T-helper 2 cell treated with Interferon-gamma antibody and Interleukin-4, amounts not matched to agents 5 μg/mL and 100 μg/mL, for 36 hours (primary cell): ENCODE results near the gene OSBPL6.
"Not testable (repeated sequence)": the region's sequence is repeated elsewhere in the genome, so short reads cannot be mapped to it uniquely, and the experiment has no call there.

ENCODE experiments used
- DNase-seq: peaks from one replicate; pipeline ENCODE4 v3.0.0; 2021; ENCODE audit warnings: low spot score
- H3K27ac Mint-ChIP-seq: one replicate; pipeline ENCODE4 v1.8.0; 2021; ENCODE audit warnings: mild to moderate bottlenecking, mixed read lengths
- H3K27me3 Mint-ChIP-seq: one replicate; pipeline ENCODE4 v1.8.0; 2021; ENCODE audit warnings: low read depth, mixed read lengths
- H3K36me3 Mint-ChIP-seq: one replicate; pipeline ENCODE4 v1.8.0; 2021; ENCODE audit warnings: low read depth, mixed read lengths
- H3K4me1 Mint-ChIP-seq: one replicate; pipeline ENCODE4 v1.8.0; 2021; ENCODE audit warnings: low read depth, mixed read lengths
- H3K4me3 Mint-ChIP-seq: one replicate; pipeline ENCODE4 v1.8.0; 2022; ENCODE audit warnings: mild to moderate bottlenecking, moderate library complexity, mixed read lengths
- H3K9me3 Mint-ChIP-seq: one replicate; pipeline ENCODE4 v1.8.0; 2021; ENCODE audit warnings: mixed read lengths

Gene OSBPL6

GRCh38 chr2:178418426-178418825, 224.1 kb downstream of the OSBPL6 start:
- no peak for DNase-seq
- Mint-ChIP-seq H3K9me3 (no peaks in the 10 kb centered on the region), H3K27me3 (no peaks in the 10 kb centered on the region), H3K4me1 (peaks cover 48% of the 10 kb centered on the region), H3K4me3 (no peak overlapping the region), H3K27ac (no peak overlapping the region), H3K36me3 (peaks cover 14% of the 10 kb centered on the region)

GRCh38 chr2:178419123-178419522, 224.8 kb downstream of the OSBPL6 start:
- no peak overlapping the region for H3K27ac Mint-ChIP-seq
- peaks cover 18% of the 10 kb centered on the region for H3K36me3 Mint-ChIP-seq
- H3K9me3 Mint-ChIP-seq, result no peaks in the 10 kb centered on the region
- H3K27me3 Mint-ChIP-seq, result no peaks in the 10 kb centered on the region
- no peak for DNase-seq
- no peak overlapping the region for H3K4me3 Mint-ChIP-seq
- peaks cover 46% of the 10 kb centered on the region for H3K4me1 Mint-ChIP-seq

- Mint-ChIP-seq H3K4me3 (no peak overlapping the region), H3K36me3 (peaks cover 27% of the 10 kb centered on the region), H3K27ac (no peak overlapping the region), H3K9me3 (peaks cover 13% of the 10 kb centered on the region), H3K4me1 (peaks cover 41% of the 10 kb centered on the region), H3K27me3 (no peaks in the 10 kb centered on the region)
- DNase-seq, result no peak
Measured at GRCh38 chr2:178420463-178420999, 226.2 kb downstream of the OSBPL6 start.

GRCh38 chr2:178422097-178422496, 227.8 kb downstream of the OSBPL6 start:
- no peak for DNase-seq
- Mint-ChIP-seq H3K27ac (no peak overlapping the region), H3K27me3 (no peaks in the 10 kb centered on the region), H3K36me3 (peaks cover 36% of the 10 kb centered on the region), H3K9me3 (peaks cover 21% of the 10 kb centered on the region), H3K4me1 (peaks cover 34% of the 10 kb centered on the region), H3K4me3 (no peak overlapping the region)

- peaks cover 44% of the 10 kb centered on the region for H3K36me3 Mint-ChIP-seq
- H3K4me1 Mint-ChIP-seq, result peaks cover 25% of the 10 kb centered on the region
- peaks cover 21% of the 10 kb centered on the region for H3K9me3 Mint-ChIP-seq
- H3K4me3 Mint-ChIP-seq, H3K27me3 Mint-ChIP-seq, H3K27ac Mint-ChIP-seq, DNase-seq: not testable (repeated sequence)
Measured at GRCh38 chr2:178423746-178424145, 229.4 kb downstream of the OSBPL6 start.

- Mint-ChIP-seq H3K27ac (no peak overlapping the region), H3K36me3 (peaks cover 51% of the 10 kb centered on the region), H3K9me3 (peaks cover 21% of the 10 kb centered on the region), H3K4me1 (peaks cover 14% of the 10 kb centered on the region), H3K4me3 (no peak overlapping the region), H3K27me3 (no peaks in the 10 kb centered on the region)
- no peak for DNase-seq
Measured at GRCh38 chr2:178425255-178425827, 231.0 kb downstream of the OSBPL6 start.

- H3K27ac Mint-ChIP-seq, result no peak overlapping the region
- DNase-seq, result no peak
- H3K4me3 Mint-ChIP-seq, result no peak overlapping the region
- no peaks in the 10 kb centered on the region for H3K27me3 Mint-ChIP-seq
- peaks cover 21% of the 10 kb centered on the region for H3K9me3 Mint-ChIP-seq
- H3K4me1 Mint-ChIP-seq, result peaks cover 10% of the 10 kb centered on the region
- peaks cover 59% of the 10 kb centered on the region for H3K36me3 Mint-ChIP-seq
Measured at GRCh38 chr2:178426388-178426787, 232.1 kb downstream of the OSBPL6 start.

GRCh38 chr2:178427458-178427857, 233.1 kb downstream of the OSBPL6 start:
- Mint-ChIP-seq H3K27me3 (no peaks in the 10 kb centered on the region), H3K27ac (no peak overlapping the region), H3K4me1 (peaks cover 10% of the 10 kb centered on the region), H3K36me3 (peaks cover 66% of the 10 kb centered on the region), H3K4me3 (no peak overlapping the region), H3K9me3 (peaks cover 21% of the 10 kb centered on the region)
- DNase-seq, result no peak

GRCh38 chr2:178428396-178428806, 234.1 kb downstream of the OSBPL6 start:
- DNase-seq, result no peak
- H3K27me3 Mint-ChIP-seq, result no peaks in the 10 kb centered on the region
- peaks cover 10% of the 10 kb centered on the region for H3K4me1 Mint-ChIP-seq
- H3K36me3 Mint-ChIP-seq, result peaks cover 66% of the 10 kb centered on the region
- H3K4me3 Mint-ChIP-seq, result no peak overlapping the region
- no peak overlapping the region for H3K27ac Mint-ChIP-seq
- peaks cover 21% of the 10 kb centered on the region for H3K9me3 Mint-ChIP-seq

GRCh38 chr2:178429336-178429735, 235.0 kb downstream of the OSBPL6 start:
- no peak overlapping the region for H3K4me3 Mint-ChIP-seq
- peaks cover 66% of the 10 kb centered on the region for H3K36me3 Mint-ChIP-seq
- peaks cover 7% of the 10 kb centered on the region for H3K4me1 Mint-ChIP-seq
- no peak overlapping the region for H3K27ac Mint-ChIP-seq
- no peak for DNase-seq
- peaks cover 20% of the 10 kb centered on the region for H3K9me3 Mint-ChIP-seq
- no peaks in the 10 kb centered on the region for H3K27me3 Mint-ChIP-seq

- Mint-ChIP-seq H3K9me3 (no peaks in the 10 kb centered on the region), H3K27ac (no peak overlapping the region), H3K4me3 (no peak overlapping the region), H3K36me3 (peaks cover 53% of the 10 kb centered on the region), H3K27me3 (no peaks in the 10 kb centered on the region), H3K4me1 (peaks cover 3% of the 10 kb centered on the region)
- no peak for DNase-seq
Measured at GRCh38 chr2:178436662-178437061, 242.3 kb downstream of the OSBPL6 start.

- H3K36me3 Mint-ChIP-seq, result peaks cover 46% of the 10 kb centered on the region
- peaks cover 5% of the 10 kb centered on the region for H3K4me1 Mint-ChIP-seq
- H3K4me3 Mint-ChIP-seq, result no peak overlapping the region
- H3K27ac Mint-ChIP-seq, result no peak overlapping the region
- no peaks in the 10 kb centered on the region for H3K9me3 Mint-ChIP-seq
- DNase-seq, result no peak
- no peaks in the 10 kb centered on the region for H3K27me3 Mint-ChIP-seq
Measured at GRCh38 chr2:178441426-178441825, 247.1 kb downstream of the OSBPL6 start.

GRCh38 chr2:178448968-178449661, 254.8 kb downstream of the OSBPL6 start:
- Mint-ChIP-seq H3K27me3 (peaks cover 2% of the 10 kb centered on the region), H3K9me3 (no peaks in the 10 kb centered on the region), H3K27ac (peak overlapping the region; percentile 60), H3K36me3 (peaks cover 34% of the 10 kb centered on the region), H3K4me3 (peak overlapping the region; percentile 84), H3K4me1 (peaks cover 28% of the 10 kb centered on the region)
- DNase-seq, result no peak

GRCh38 chr2:178449700-178450523, 255.6 kb downstream of the OSBPL6 start:
- Mint-ChIP-seq H3K27me3 (peaks cover 4% of the 10 kb centered on the region), H3K36me3 (peaks cover 29% of the 10 kb centered on the region), H3K9me3 (no peaks in the 10 kb centered on the region), H3K4me3 (peak overlapping the region; percentile 84), H3K27ac (peak overlapping the region; percentile 92), H3K4me1 (peaks cover 27% of the 10 kb centered on the region)
- no peak for DNase-seq
